Memory B cell (primary cell): Measurements from ENCODE around the gene SORL1.

ENCODE experiments used
- ATAC-seq: fragments of 150-1000 bp; cut with Tn5 transposase; 2 replicates; pipeline ENCODE4 v1.10.0; 2021; ENCODE audit warnings: low read depth, mild to moderate bottlenecking, moderate library complexity
- DNase-seq, 2 donors: peaks; one replicate each; pipeline ENCODE4 v3.0.0; 2022; ENCODE audit warnings: low spot score in 2 of 2
- H3K27ac Mint-ChIP-seq: one replicate; pipeline ENCODE4 v1.8.0; 2022; ENCODE audit warnings: mild to moderate bottlenecking, moderate library complexity, mixed read lengths
- H3K27me3 Mint-ChIP-seq: one replicate; pipeline ENCODE4 v1.8.0; 2022; ENCODE audit warnings: mixed read lengths
- H3K36me3 Mint-ChIP-seq: one replicate; pipeline ENCODE4 v1.8.0; 2022; ENCODE audit warnings: mild to moderate bottlenecking, mixed read lengths
- H3K4me1 Mint-ChIP-seq: one replicate; pipeline ENCODE4 v1.8.0; 2022; ENCODE audit warnings: mixed read lengths
- H3K4me3 Mint-ChIP-seq: one replicate; pipeline ENCODE4 v1.8.0; 2022; ENCODE audit warnings: mild to moderate bottlenecking, moderate library complexity, mixed read lengths
- H3K9me3 Mint-ChIP-seq: one replicate; pipeline ENCODE4 v1.8.0; 2022; ENCODE audit warnings: mixed read lengths

Gene SORL1

GRCh38 chr11:121577106-121577848 is 125.2 kb downstream of the SORL1 start:
- Mint-ChIP-seq H3K4me3 (no peak overlapping the region), H3K9me3 (peaks cover 9% of the 10 kb centered on the region), H3K36me3 (peaks cover 29% of the 10 kb centered on the region), H3K4me1 (peaks cover 12% of the 10 kb centered on the region), H3K27ac (no peak overlapping the region), H3K27me3 (peaks cover 26% of the 10 kb centered on the region)
- DNase-seq (no peak), ATAC-seq (no peak)

GRCh38 chr11:121578251-121578976 is 126.3 kb downstream of the SORL1 start:
- H3K27ac Mint-ChIP-seq = no peak overlapping the region
- H3K36me3 Mint-ChIP-seq = peaks cover 23% of the 10 kb centered on the region
- peaks cover 20% of the 10 kb centered on the region for H3K27me3 Mint-ChIP-seq
- peaks cover 9% of the 10 kb centered on the region for H3K9me3 Mint-ChIP-seq
- no peak for ATAC-seq
- no peak overlapping the region for H3K4me3 Mint-ChIP-seq
- peaks cover 13% of the 10 kb centered on the region for H3K4me1 Mint-ChIP-seq
- no peak for DNase-seq

GRCh38 chr11:121580154-121580553 is 128.0 kb downstream of the SORL1 start:
- Mint-ChIP-seq H3K4me3 (no peak overlapping the region), H3K27me3 (peaks cover 15% of the 10 kb centered on the region), H3K27ac (no peak overlapping the region)

GRCh38 chr11:121581607-121582006 is 129.5 kb downstream of the SORL1 start:
- no peak for DNase-seq
- H3K36me3 Mint-ChIP-seq = peaks cover 21% of the 10 kb centered on the region
- H3K9me3 Mint-ChIP-seq = peaks cover 9% of the 10 kb centered on the region
- peaks cover 17% of the 10 kb centered on the region for H3K27me3 Mint-ChIP-seq
- no peak for ATAC-seq
- no peak overlapping the region for H3K4me3 Mint-ChIP-seq
- H3K4me1 Mint-ChIP-seq = peaks cover 7% of the 10 kb centered on the region
- no peak overlapping the region for H3K27ac Mint-ChIP-seq

More at GRCh38 chr11:121580154-121580553, 128.0 kb downstream of the SORL1 start:
- peaks cover 11% of the 10 kb centered on the region for H3K4me1 Mint-ChIP-seq
- H3K9me3 Mint-ChIP-seq = peaks cover 9% of the 10 kb centered on the region
- ATAC-seq = no peak
- H3K36me3 Mint-ChIP-seq = peaks cover 21% of the 10 kb centered on the region
- no peak for DNase-seq

- H3K4me1 Mint-ChIP-seq = peaks cover 5% of the 10 kb centered on the region
- H3K9me3 Mint-ChIP-seq = peaks cover 9% of the 10 kb centered on the region
- H3K4me3 Mint-ChIP-seq = no peak overlapping the region
- H3K27me3 Mint-ChIP-seq = peaks cover 15% of the 10 kb centered on the region
- H3K36me3 Mint-ChIP-seq = peaks cover 18% of the 10 kb centered on the region
- ATAC-seq = no peak
- DNase-seq = no peak
- no peak overlapping the region for H3K27ac Mint-ChIP-seq
These were observed 130.2 kb downstream of the SORL1 start for GRCh38 chr11:121582296-121582695.

- ATAC-seq (no peak), DNase-seq (no peak)
- Mint-ChIP-seq H3K9me3 (peaks cover 9% of the 10 kb centered on the region), H3K27me3 (peaks cover 13% of the 10 kb centered on the region), H3K4me1 (peaks cover 7% of the 10 kb centered on the region), H3K4me3 (no peak overlapping the region), H3K27ac (no peak overlapping the region), H3K36me3 (peaks cover 19% of the 10 kb centered on the region)
These were observed 131.7 kb downstream of the SORL1 start for GRCh38 chr11:121583825-121584224.

- no peak for ATAC-seq
- no peak for DNase-seq
- Mint-ChIP-seq H3K27ac (no peak overlapping the region), H3K4me3 (no peak overlapping the region), H3K9me3 (no peaks in the 10 kb centered on the region), H3K4me1 (peaks cover 33% of the 10 kb centered on the region), H3K27me3 (peaks cover 7% of the 10 kb centered on the region), H3K36me3 (peaks cover 3% of the 10 kb centered on the region)
These were observed 134.6 kb downstream of the SORL1 start for GRCh38 chr11:121586750-121587149.

- H3K9me3 Mint-ChIP-seq = no peaks in the 10 kb centered on the region
- ATAC-seq (no peak), DNase-seq (no peak)
- H3K4me1 Mint-ChIP-seq = peaks cover 33% of the 10 kb centered on the region
- peaks cover 3% of the 10 kb centered on the region for H3K36me3 Mint-ChIP-seq
- H3K27me3 Mint-ChIP-seq = peaks cover 7% of the 10 kb centered on the region
- H3K4me3 Mint-ChIP-seq = no peak overlapping the region
- H3K27ac Mint-ChIP-seq = no peak overlapping the region
These were observed 135.1 kb downstream of the SORL1 start for GRCh38 chr11:121587182-121587581.

GRCh38 chr11:121588747-121589146 is 136.6 kb downstream of the SORL1 start:
- Mint-ChIP-seq H3K27me3 (peaks cover 5% of the 10 kb centered on the region), H3K36me3 (peaks cover 7% of the 10 kb centered on the region), H3K9me3 (no peaks in the 10 kb centered on the region), H3K27ac (no peak overlapping the region), H3K4me3 (no peak overlapping the region), H3K4me1 (peaks cover 31% of the 10 kb centered on the region)
- no peak for DNase-seq
- ATAC-seq = no peak

- no peaks in the 10 kb centered on the region for H3K9me3 Mint-ChIP-seq
- peak overlapping the region; percentile 41 for H3K4me3 Mint-ChIP-seq
- H3K36me3 Mint-ChIP-seq = peaks cover 7% of the 10 kb centered on the region
- DNase-seq (no peak), ATAC-seq (peak; percentile 82)
- peaks cover 31% of the 10 kb centered on the region for H3K4me1 Mint-ChIP-seq
- peaks cover 5% of the 10 kb centered on the region for H3K27me3 Mint-ChIP-seq
- no peak overlapping the region for H3K27ac Mint-ChIP-seq
These were observed 137.9 kb downstream of the SORL1 start for GRCh38 chr11:121589946-121590537.

- no peak for ATAC-seq
- Mint-ChIP-seq H3K36me3 (peaks cover 7% of the 10 kb centered on the region), H3K27me3 (peaks cover 5% of the 10 kb centered on the region), H3K9me3 (no peaks in the 10 kb centered on the region), H3K27ac (no peak overlapping the region), H3K4me3 (no peak overlapping the region), H3K4me1 (peaks cover 31% of the 10 kb centered on the region)
- DNase-seq = no peak
These were observed 138.8 kb downstream of the SORL1 start for GRCh38 chr11:121590772-121591404.

GRCh38 chr11:121591405-121592033 is 139.4 kb downstream of the SORL1 start:
- no peaks in the 10 kb centered on the region for H3K9me3 Mint-ChIP-seq
- peak; percentile 73 to 83 for DNase-seq
- no peak overlapping the region for H3K4me3 Mint-ChIP-seq
- H3K27ac Mint-ChIP-seq = no peak overlapping the region
- peak; percentile 60 for ATAC-seq
- H3K36me3 Mint-ChIP-seq = peaks cover 7% of the 10 kb centered on the region
- peaks cover 1% of the 10 kb centered on the region for H3K27me3 Mint-ChIP-seq
- peaks cover 28% of the 10 kb centered on the region for H3K4me1 Mint-ChIP-seq

GRCh38 chr11:121592708-121593107 is 140.6 kb downstream of the SORL1 start:
- ATAC-seq (no peak), DNase-seq (no peak)
- no peak overlapping the region for H3K4me3 Mint-ChIP-seq
- peaks cover 28% of the 10 kb centered on the region for H3K4me1 Mint-ChIP-seq
- no peak overlapping the region for H3K27ac Mint-ChIP-seq
- H3K9me3 Mint-ChIP-seq = no peaks in the 10 kb centered on the region
- H3K27me3 Mint-ChIP-seq = peaks cover 1% of the 10 kb centered on the region
- H3K36me3 Mint-ChIP-seq = peaks cover 7% of the 10 kb centered on the region
